T-helper 9 cell (primary cell): ENCODE measurements around the gene FBXO33.

Experiments used
- DNase-seq: peaks from one replicate; pipeline ENCODE4 v3.0.0-alpha.2; 2020

FBXO33 gene

DNA sequence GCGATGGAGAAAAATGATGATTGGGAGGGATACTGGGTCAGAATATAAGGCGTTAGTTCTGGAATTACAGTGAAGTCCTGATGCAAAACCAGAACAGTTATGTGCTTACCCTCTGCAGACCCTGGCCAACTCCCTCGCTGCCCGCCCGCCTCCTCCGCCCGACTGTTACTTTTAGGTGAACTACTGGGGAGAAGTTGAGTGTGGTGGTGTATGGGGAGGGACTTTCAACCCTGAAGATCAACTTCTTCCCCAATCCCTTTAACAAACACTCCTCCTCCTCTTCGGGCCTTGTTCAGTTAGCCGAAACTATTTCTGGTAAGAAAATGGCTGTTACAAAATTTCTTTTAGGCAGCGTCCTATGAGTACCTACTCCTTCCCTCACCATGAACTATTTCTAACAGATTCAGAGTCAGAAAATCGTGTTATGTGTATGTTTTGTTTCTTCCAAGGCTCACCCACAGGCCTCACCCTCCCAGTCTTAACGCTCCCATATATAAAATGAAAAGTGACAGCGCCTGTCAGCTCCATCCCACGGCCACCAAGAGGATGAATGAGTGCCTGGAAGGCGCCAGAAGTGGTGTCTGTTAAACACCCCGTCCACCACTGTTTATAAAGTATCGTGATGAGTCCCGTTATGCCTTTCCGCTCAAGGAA, 1.3 kb downstream of the FBXO33 start:
- DNase-seq = no peak

DNA sequence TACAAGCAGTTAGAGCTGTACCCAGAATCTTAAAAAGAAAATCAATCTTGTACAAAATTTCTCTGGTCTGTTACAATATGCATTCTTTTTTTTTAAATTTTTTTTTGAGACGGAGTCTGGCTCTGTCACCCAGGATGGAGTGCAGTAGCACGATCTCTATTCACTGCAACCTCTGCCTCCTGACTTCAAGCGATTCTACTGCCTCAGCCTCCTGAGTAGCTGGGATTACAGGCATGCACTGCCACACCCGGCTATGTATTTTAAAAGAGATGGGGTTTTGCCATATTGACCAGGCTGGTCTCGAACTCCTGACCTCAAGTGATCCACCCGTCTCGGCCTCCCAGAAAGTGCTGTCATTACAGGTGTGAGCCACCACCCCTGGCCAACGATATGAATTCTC, 4.1 kb downstream of the FBXO33 start:
- no peak for DNase-seq

GRCh38 chr14:39426605-39427004, 5.6 kb downstream of the FBXO33 start:
- DNase-seq = no peak

GRCh38 chr14:39425947-39426346, 6.3 kb downstream of the FBXO33 start:
- DNase-seq = no peak

GRCh38 chr14:39423793-39424192, 8.4 kb downstream of the FBXO33 start:
- DNase-seq = no peak

DNA sequence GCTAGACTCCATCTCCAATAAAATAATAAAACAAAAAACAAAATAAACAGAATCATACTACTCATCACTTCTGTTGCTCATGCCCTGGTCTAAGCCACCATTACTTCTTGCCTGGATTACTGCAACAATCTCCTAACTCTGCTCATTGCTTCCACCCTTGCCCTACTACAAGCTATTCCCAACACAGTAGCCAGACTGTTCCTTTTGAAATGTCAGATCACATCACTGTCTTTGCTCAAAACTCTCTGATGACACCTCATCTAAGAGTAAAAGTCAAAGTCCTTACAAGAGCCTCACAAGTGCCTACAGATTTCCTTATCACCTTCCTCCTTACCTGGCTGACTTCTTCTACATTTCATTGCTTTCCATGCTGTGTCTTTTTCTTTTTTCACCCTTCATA, 10.0 kb downstream of the FBXO33 start:
- no peak for DNase-seq

- no peak for DNase-seq
Observed at GRCh38 chr14:39419272-39419671, 13.0 kb downstream of the FBXO33 start.

- no peak for DNase-seq
Observed at GRCh38 chr14:39417014-39417413, 15.2 kb downstream of the FBXO33 start.

GRCh38 chr14:39416072-39416471, 16.2 kb downstream of the FBXO33 start:
- DNase-seq = no peak

GRCh38 chr14:39406560-39406959, 25.7 kb downstream of the FBXO33 start:
- no peak for DNase-seq

- no peak for DNase-seq
Observed at GRCh38 chr14:39398382-39398781, 33.9 kb downstream of the FBXO33 start.

DNA sequence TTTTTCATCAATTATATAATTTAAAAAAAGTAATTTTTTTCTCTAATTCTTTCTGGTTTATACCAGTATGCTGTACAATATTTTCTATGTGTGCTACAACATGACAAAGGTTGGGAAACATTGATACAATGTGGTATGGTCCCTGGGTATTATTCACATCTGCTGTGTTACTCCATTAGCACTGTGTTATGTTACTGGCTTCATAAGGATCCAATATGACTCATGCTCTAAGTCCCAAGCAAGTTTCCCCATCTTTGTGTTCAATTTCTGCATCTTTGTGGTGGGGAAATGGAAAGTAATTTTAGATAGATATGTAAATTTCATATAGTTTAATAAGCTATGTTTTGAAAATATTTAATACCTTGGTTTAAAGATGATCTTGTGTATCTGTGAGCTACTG, 35.8 kb downstream of the FBXO33 start:
- no peak for DNase-seq

DNA sequence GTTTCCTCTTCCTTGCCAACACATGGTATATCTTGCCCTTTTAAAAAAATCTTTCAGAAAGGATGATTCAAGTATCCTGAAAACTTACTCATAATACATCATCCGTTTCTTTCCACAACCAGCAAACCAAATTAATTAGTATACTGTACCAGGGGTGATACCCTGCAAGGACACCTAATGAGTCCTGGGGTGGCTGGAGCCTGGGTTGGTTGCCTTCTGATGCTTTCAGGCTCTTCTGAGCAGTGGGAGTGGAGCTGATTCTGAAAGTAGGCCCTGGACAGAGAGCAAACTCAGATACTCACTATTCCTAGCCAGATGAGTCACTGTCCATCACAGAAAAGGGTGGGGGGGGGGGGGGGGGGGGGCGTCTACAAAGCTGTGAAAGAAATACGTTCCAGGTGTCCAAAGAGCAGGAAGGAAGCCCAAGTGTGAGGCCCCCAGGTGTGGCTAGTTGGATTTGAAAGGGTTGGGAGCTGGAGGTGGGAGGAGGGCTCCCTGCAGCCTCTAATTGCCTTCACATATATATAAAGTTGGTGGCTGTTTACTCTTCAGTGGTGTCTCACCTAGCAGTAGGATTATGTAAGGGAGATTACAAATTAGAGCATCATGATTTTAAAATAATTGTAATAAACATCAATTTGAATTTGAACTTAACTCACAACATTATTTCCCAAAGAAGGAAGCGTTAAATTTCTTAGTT, 36.5 kb downstream of the FBXO33 start:
- no peak for DNase-seq

DNA sequence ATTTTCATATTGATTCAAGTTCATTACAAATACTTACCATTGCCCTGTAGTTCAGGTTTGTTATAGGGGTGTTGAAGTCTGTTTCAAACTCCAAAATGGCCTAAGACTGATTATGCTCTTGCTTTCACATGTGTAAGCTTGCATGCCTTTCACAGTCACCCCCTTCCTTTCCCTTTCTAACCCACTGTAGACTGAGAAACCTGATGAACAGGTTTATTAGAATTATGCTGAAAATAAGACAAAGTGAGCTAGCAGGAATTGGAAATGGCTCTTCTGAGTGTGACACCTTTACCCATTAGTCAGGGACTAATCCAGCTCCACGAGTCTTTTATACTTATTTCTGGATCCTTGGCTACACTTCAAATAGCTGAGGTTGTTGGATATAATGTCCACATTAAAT, 38.9 kb downstream of the FBXO33 start:
- DNase-seq = no peak

GRCh38 chr14:39384177-39384576, 48.1 kb downstream of the FBXO33 start:
- DNase-seq = no peak

DNA sequence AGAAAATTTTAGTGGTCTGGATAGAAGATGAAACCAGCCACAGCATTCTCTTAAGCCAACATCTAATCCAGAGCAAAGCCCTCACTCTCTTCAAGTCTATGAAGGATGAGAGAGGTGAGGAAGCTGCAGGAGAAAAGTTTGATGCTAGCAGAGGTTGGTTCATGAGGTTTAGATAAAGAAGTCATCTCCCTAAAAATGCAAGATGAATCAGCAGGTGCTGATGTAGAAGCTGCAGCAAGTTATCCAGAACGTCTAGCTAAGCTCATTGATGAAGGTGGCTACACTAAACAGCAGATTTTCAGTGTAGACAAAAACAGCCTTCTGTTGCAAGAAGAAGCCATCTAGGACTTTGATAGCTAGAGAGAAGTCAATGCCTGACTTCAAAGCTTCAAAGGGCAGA, 48.5 kb downstream of the FBXO33 start:
- DNase-seq = no peak

DNA sequence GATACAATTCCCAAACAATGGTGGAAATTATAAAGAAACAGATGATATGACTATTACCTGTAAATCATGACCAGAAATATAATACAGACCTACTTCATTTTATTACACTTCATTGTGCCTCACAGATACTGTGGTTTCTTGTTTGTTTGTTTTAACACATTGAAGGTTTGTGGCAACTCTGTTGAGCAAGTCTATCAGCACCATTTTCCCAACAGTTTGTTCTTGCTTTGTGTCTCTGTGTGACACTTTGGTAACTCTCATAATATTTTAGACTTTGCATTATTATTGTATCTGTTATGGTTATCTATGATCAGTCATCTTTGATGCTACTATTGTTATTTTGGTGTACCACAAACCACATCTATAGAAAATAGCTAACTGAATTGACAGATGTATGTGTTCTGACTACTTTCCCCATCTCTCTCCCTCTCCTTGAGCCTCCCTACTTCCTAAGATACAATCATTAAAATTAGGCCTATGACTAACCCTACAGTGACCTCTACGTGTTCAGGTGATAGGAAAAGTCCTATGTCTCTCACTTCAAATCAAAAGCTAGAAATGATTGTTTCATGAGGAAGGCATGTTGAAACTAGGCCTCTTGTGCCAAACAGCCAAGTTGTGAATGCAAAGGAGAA, 49.1 kb downstream of the FBXO33 start:
- no peak for DNase-seq

- no peak for DNase-seq
Observed at GRCh38 chr14:39382463-39382862, 49.8 kb downstream of the FBXO33 start.

GRCh38 chr14:39381366-39381765, 50.9 kb downstream of the FBXO33 start:
- DNase-seq = no peak

GRCh38 chr14:39376667-39377403, 55.4 kb downstream of the FBXO33 start:
- DNase-seq = no peak

DNA sequence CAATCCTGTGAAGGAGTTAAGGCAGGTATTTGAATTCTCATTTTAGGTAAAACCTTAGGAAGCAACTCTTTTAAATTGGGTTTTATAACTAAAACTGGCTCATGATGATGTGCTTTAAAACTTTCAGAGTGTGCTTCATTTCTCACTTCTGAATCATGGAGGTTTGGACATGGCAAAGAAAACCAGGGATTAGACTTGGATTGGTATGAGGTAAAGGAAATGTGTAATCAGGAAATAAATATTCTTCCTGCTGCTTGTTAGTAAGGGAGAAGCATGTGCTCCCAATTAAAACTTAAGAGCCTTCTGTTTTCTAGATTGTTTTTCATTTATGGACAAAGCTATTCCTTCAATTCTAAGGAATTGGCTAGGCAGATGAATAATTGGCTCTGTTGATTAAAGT, 57.4 kb downstream of the FBXO33 start:
- DNase-seq = no peak

GRCh38 chr14:39372656-39373055, 59.6 kb downstream of the FBXO33 start:
- no peak for DNase-seq

DNA sequence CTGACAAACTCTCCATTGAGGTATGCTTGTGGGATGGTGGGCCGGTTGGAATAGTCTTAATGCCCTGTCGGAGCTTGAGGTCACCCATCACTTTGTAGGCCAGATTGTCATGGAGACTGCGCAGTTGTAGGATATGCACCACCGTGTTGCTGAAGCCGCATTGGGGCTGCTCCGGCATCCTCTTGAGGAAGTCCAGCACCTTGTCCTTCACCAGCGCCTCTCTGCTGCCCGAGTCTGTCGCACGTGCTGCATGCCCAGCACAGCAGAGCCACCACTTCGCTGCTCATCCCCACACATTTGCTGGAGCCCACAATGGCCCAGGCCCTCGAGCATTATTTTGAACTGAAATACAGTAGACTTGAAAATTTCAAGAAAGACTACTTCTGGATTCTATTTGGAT, 61.8 kb downstream of the FBXO33 start:
- DNase-seq = no peak

DNA sequence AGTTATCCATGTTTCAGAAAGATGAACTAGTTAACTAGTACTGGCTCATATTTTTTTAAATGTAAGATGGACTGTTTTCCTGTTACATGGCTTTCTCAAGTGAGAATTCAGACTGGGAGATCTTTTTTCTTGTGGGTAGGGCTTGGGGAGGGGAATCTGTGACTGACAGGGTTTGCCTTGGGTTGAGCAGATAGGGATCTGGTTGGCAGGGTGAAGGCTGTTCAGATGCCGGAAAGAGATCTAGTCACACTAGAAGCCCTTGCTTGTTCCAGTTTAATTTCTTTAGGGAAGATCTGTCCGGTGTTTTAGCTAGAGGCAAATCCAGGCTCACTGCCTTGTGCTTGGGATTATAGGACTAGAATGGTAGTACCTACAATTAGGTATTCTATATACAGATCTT, 63.2 kb downstream of the FBXO33 start:
- no peak for DNase-seq
